Panc1 (cell line): Measurements from ENCODE around the gene TIGAR. TPM values are rescaled to one million over a fixed set of nuclear protein-coding genes. Genes with fewer than 3 reads are reported as not detected.

Experiments
- ATAC-seq: fragments of 200-7000 bp; cut with Tn5 transposase; 2 replicates; pipeline ENCODE4 v1.9.1; 2020; ENCODE audit warnings: mild to moderate bottlenecking, moderate library complexity
- BruUV-seq: library from RNA; stranded (reverse); fragments of 400-500 nt; replicated peaks from 2 replicates; lab custom pipeline; 2021; lab: Mats Ljungman, UMichigan
- CTCF ChIA-PET: fragments of 300-600 bp; sonication (Branson Sonifier 250); formaldehyde crosslinking; loops from one replicate; lab custom pipeline; 2022; ENCODE audit warnings: antibody characterized with exemption; lab: Charles Lee
- POLR2A ChIA-PET: fragments of 300-600 bp; sonication (Branson Sonifier 250); formaldehyde crosslinking; loops from one replicate; lab custom pipeline; 2022; ENCODE audit warnings: antibody characterized with exemption; lab: Charles Lee
- DNase-seq: peaks from one replicate; pipeline ENCODE4 v3.0.0-alpha.2; 2010; ENCODE audit warnings: low read depth, low spot score
- H3K27ac ChIP-seq: 2 replicates; pipeline ENCODE4 v1.5.1; 2011; ENCODE audit warnings: mild to moderate bottlenecking, low read length, inconsistent platforms
- H3K27me3 ChIP-seq: fragments of 200-500 bp; sonication (Bioruptor generic); 2 replicates; pipeline ENCODE4 v1.6.0; 2014; ENCODE audit warnings: low read length, inconsistent platforms; ENCODE audit not compliant: control insufficient read depth, insufficient read depth
- H3K36me3 ChIP-seq: fragments of 200-500 bp; sonication (Bioruptor generic); 2 replicates; pipeline ENCODE4 v1.5.1; 2014; ENCODE audit warnings: inconsistent platforms, mild to moderate bottlenecking, low read length, moderate library complexity; ENCODE audit not compliant: control insufficient read depth, insufficient read depth
- H3K4me1 ChIP-seq: 2 replicates; pipeline ENCODE4 v1.5.1; 2011; ENCODE audit warnings: inconsistent platforms, mild to moderate bottlenecking, low read length, moderate library complexity; ENCODE audit not compliant: control insufficient read depth, insufficient read depth
- H3K4me3 ChIP-seq, 2 experiments: 2 replicates each; pipeline ENCODE4 v1.5.1; 2011 to 2012; ENCODE audit warnings: low read depth in 2 of 2, low read length in 2 of 2, mild to moderate bottlenecking in 2 of 2, inconsistent platforms in 1 of 2, moderate library complexity in 1 of 2
- H3K9me3 ChIP-seq: fragments of 200-500 bp; sonication (Bioruptor generic); 2 replicates; pipeline ENCODE4 v1.5.1; 2014; ENCODE audit warnings: low read depth, mild to moderate bottlenecking, inconsistent platforms, low read length, moderate library complexity; ENCODE audit not compliant: control insufficient read depth, insufficient read depth
- POLR2AphosphoS5 ChIP-seq: IDR thresholded peaks from 2 replicates; pipeline ENCODE4 v1.6.1; 2012; ENCODE audit warnings: mild to moderate bottlenecking, low read depth, low read length, moderate library complexity
- SIN3A ChIP-seq: IDR thresholded peaks from 2 replicates; pipeline ENCODE4 v1.6.1; 2012; ENCODE audit warnings: low read depth, mild to moderate bottlenecking, low read length, moderate library complexity, borderline replicate concordance; ENCODE audit not compliant: insufficient read depth
- TCF7L2 ChIP-seq: IDR thresholded peaks from 2 replicates; pipeline ENCODE4 v1.6.1; 2011; ENCODE audit warnings: mild to moderate bottlenecking, low read depth, low read length, inconsistent platforms
- in situ Hi-C: cut with HindIII; loops from 2 replicates; pipeline ENCODE4 v1.10.0; 2016; ENCODE audit warnings: low sequenced_read_pairs, low pct_unique_long_range_greater_than_20kb
- intact Hi-C: fragments of 100-400 bp; cut with micrococcal nuclease; formaldehyde crosslinking; loops from one replicate; pipeline ENCODE4 v1.10.0; 2022; ENCODE audit not compliant: unreplicated experiment
- total RNA-seq: library from RNA; stranded (reverse); gene quantifications from one replicate; pipeline ENCODE4 v1.2.1, GENCODE V29; 2021; ENCODE audit not compliant: unreplicated experiment
- TF ChIP-seq, protein P1 (sequence below): fragments of 450-650 bp; IDR thresholded peaks from 2 replicates; pipeline ENCODE4 v1.5.1; 2017; ENCODE audit warnings: mild to moderate bottlenecking
- TF ChIP-seq, protein P2 (sequence below), 2 experiments: IDR thresholded peaks; 2 replicates each; pipeline ENCODE4 v1.6.1; 2011 to 2012; ENCODE audit warnings: low read depth in 2 of 2, control low read depth in 1 of 2, low read length in 1 of 2, mild to moderate bottlenecking in 1 of 2, moderate library complexity in 1 of 2; ENCODE audit not compliant: insufficient read depth in 1 of 2

TIGAR gene
- total RNA-seq, 1 experiment from 2014 or later = 17.4 TPM

DNA sequence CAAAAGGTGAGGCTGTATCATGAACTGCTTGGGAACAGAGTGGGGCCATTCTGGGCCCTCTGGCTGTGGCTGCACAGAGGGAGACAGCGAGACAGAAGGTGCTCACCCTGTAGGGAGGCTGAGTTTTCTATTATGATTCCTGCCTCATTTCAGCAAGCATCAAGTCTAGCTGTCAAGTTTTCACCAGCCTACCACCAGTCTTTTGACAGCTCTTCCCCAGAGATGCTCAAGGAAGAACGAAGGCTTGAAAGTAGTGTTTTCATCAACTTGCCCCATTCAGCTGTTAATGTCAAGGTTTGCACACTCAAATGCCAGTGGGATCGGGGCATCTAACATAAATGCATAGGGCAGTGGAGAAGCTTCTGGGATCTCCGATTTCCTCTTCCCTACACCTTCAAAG is 48.5 kb downstream of the TIGAR start:
- no TSS peak for BruUV-seq
- ATAC-seq = no peak

DNA sequence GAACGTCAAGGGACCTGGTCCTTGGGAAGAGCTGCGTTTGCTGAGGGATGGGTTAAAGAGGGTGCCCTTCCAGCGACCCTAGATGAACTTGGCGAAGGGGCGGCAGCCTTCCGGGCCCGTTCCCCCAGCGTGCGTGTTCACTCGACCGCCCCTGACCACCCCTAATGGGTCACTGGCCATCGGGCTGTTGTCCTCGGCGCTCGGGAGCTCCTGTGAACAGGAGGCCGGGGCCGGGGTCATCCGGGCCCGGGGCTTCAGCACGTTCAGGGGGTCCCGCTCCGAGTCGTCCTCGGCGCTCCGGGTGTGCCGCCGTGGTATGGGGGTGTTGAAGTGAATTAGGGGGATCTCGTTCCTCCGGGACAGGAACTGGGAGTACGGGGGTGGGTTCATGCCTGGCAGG is 49.3 kb downstream of the TIGAR start:
- POLR2A ChIA-PET = no interaction called here
- in situ Hi-C loops = no loop called here
- CTCF ChIA-PET = no interaction called here

More for the DNA sequence above, 48.5 kb downstream of the TIGAR start:
- H3K27me3 ChIP-seq = peaks cover 4% of the 10 kb centered on the region; the same call in 1 of the 2 replicates
- no peaks in the 10 kb centered on the region for H3K9me3 ChIP-seq
- TF ChIP-seq POLR2AphosphoS5 (no peak), SIN3A (no peak), TCF7L2 (no peak)
- TF ChIP-seq, protein P1, sequence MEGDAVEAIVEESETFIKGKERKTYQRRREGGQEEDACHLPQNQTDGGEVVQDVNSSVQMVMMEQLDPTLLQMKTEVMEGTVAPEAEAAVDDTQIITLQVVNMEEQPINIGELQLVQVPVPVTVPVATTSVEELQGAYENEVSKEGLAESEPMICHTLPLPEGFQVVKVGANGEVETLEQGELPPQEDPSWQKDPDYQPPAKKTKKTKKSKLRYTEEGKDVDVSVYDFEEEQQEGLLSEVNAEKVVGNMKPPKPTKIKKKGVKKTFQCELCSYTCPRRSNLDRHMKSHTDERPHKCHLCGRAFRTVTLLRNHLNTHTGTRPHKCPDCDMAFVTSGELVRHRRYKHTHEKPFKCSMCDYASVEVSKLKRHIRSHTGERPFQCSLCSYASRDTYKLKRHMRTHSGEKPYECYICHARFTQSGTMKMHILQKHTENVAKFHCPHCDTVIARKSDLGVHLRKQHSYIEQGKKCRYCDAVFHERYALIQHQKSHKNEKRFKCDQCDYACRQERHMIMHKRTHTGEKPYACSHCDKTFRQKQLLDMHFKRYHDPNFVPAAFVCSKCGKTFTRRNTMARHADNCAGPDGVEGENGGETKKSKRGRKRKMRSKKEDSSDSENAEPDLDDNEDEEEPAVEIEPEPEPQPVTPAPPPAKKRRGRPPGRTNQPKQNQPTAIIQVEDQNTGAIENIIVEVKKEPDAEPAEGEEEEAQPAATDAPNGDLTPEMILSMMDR = no peak
- TF ChIP-seq, protein P2, sequence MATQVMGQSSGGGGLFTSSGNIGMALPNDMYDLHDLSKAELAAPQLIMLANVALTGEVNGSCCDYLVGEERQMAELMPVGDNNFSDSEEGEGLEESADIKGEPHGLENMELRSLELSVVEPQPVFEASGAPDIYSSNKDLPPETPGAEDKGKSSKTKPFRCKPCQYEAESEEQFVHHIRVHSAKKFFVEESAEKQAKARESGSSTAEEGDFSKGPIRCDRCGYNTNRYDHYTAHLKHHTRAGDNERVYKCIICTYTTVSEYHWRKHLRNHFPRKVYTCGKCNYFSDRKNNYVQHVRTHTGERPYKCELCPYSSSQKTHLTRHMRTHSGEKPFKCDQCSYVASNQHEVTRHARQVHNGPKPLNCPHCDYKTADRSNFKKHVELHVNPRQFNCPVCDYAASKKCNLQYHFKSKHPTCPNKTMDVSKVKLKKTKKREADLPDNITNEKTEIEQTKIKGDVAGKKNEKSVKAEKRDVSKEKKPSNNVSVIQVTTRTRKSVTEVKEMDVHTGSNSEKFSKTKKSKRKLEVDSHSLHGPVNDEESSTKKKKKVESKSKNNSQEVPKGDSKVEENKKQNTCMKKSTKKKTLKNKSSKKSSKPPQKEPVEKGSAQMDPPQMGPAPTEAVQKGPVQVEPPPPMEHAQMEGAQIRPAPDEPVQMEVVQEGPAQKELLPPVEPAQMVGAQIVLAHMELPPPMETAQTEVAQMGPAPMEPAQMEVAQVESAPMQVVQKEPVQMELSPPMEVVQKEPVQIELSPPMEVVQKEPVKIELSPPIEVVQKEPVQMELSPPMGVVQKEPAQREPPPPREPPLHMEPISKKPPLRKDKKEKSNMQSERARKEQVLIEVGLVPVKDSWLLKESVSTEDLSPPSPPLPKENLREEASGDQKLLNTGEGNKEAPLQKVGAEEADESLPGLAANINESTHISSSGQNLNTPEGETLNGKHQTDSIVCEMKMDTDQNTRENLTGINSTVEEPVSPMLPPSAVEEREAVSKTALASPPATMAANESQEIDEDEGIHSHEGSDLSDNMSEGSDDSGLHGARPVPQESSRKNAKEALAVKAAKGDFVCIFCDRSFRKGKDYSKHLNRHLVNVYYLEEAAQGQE (IDR thresholded peaks at IDR 0.05; ENCODE audit: insufficient read depth in 1 of 2, low read depth in 2 of 2, low read length in 1 of 2) = no peak
- in situ Hi-C loops = no loop called here
- no peak overlapping the region for H3K4me3 ChIP-seq
- no peak for DNase-seq
- ChIA-PET CTCF (interaction anchor here (0.6 kb wide), 1 partner anchor 103 kb away, joined by 3 read pairs; no protein-coding TSS in a partner anchor), POLR2A (interaction anchor here (0.6 kb wide), 1 partner anchor 171 kb away, joined by 16 read pairs; no protein-coding TSS in a partner anchor)
- no peaks in the 10 kb centered on the region for H3K4me1 ChIP-seq
- no peaks in the 10 kb centered on the region for H3K36me3 ChIP-seq
- no peak overlapping the region for H3K27ac ChIP-seq
- intact Hi-C loops = no loop called here

More for the DNA sequence above, 49.3 kb downstream of the TIGAR start:
- TF ChIP-seq POLR2AphosphoS5 = no peak
- TF ChIP-seq TCF7L2 = no peak
- no peak for TF ChIP-seq SIN3A
- TF ChIP-seq, protein P2 (IDR thresholded peaks at IDR 0.05; ENCODE audit: insufficient read depth in 1 of 2, low read depth in 2 of 2, low read length in 1 of 2) = no peak
- TF ChIP-seq, protein P1 = no peak
- Histone ChIP-seq H3K36me3 (no peaks in the 10 kb centered on the region), H3K4me1 (no peaks in the 10 kb centered on the region), H3K9me3 (no peaks in the 10 kb centered on the region), H3K27me3 (peaks cover 4% of the 10 kb centered on the region; the same call in 1 of the 2 replicates), H3K27ac (no peak overlapping the region), H3K4me3 (no peak overlapping the region)
- intact Hi-C loops = no loop called here
- no peak for ATAC-seq
- no TSS peak for BruUV-seq
- DNase-seq = no peak
